ENCODE data around the gene CCL28.
"Not testable (repeated sequence)": the region's sequence is repeated elsewhere in the genome, so short reads cannot be mapped to it uniquely, and the experiment has no call there.

Gene CCL28, protein sequence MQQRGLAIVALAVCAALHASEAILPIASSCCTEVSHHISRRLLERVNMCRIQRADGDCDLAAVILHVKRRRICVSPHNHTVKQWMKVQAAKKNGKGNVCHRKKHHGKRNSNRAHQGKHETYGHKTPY

DNA sequence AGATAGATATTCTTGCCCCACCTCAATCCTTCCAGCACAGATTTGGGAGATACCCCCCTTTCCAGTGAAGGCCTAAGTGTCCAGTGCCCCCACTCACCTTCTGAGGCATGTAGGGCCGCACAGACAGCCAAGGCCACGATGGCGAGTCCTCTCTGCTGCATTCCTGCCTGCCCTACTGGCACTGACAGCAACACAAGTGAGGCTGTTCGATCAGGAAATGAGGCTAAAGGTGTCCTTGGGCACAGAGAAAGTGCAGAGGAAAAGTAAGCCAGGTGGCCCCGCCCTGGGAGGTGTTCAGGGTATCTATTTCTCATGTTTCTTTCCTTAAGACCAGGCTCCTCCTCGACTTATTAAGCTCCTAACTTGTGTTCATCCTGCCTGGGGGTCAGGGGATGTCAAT lies at the start of gene CCL28:
TSS of gene CCL28 (minus strand) at position 236 of the 400 bp plus-strand sequence. CDS start at position 161, 75 bp downstream.
- DNase-seq: no peak

GRCh38 chr5:43461066-43461465 lies 48.9 kb upstream of the CCL28 start:
- DNase-seq: no peak

DNA sequence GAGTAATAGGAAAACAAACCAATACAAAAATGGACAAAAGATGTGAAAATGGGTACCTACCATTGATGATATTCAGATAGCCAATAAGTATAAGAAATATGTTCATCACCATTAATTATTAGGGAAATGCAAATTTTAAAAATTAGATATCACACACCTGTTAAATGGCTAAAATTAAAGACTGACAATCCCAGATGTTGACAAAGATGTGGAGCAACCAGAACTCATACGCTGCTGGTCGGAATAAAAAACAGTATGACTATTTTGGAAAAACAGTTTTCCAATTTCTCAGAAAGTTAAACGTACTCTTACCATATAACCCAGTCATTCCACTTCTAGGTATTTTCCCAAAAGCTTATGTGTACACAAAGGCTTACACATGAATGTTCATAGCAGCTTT lies 44.4 kb upstream of the CCL28 start:
- DNase-seq: no peak

- not testable (repeated sequence) for DNase-seq
Observed at GRCh38 chr5:43441575-43441974, 29.4 kb upstream of the CCL28 start.

GRCh38 chr5:43437062-43437660 lies 25.0 kb upstream of the CCL28 start:
- DNase-seq: no peak

DNA sequence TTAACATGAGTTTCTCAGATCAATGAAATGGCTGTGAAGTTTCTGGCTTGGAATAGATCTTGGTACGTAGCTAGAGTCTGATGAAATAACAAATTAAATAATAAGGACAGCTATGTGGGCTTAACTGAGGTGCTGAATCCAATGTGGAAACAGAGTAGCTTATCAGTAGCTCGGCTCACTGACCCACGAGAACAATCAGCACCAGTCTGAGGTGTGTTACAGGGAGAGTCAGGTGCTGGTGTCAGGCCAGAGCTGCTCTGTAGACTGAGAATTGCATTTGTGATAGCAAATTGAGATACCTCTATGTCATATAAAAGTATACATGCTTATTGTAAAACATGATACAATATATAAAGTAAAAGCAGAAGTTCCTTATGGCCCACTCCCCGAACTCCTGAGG lies 21.2 kb upstream of the CCL28 start:
- no peak for DNase-seq

DNA sequence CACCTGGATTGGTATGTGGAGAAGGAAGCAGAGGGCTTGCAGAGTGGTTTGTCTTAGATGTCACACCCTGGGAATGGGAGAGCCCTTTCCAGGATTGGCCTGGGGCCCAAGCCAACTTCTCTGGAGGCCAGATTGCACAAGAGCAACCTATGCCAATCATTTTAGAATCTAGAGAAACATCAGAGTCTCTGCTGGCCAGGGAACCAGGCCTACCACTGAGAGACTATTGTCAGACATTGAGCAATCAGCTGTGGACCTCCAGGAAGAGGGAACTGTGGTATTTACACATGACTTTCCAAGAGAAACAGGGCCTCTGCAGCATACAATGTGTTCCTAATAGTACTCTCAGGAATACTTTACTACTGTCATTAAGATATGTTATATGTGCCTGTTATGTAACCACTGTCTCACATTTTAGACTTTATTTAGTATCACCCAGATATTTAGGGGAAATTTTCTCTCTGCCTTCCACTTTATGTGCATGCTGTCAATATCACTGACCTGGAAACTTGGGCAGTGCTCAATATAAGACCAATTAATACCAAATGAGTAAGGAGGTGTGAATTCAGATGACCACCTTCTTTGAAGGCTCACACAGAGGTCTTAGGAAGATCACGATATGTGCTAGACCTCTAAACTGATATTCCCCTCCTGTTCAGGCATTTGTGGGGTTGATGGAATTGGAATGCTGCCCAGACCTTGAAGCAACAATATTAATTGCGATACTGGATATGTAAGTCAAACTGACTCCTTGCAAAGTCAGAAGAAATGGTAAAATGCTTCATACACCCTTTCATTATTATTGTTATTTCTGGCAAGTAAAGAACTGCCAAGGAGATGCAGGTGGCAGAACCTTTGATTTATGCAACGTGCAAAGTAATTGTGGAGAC lies 20.5 kb upstream of the CCL28 start:
- DNase-seq: no peak

GRCh38 chr5:43429706-43430105 lies 17.5 kb upstream of the CCL28 start:
- DNase-seq: no peak

DNA sequence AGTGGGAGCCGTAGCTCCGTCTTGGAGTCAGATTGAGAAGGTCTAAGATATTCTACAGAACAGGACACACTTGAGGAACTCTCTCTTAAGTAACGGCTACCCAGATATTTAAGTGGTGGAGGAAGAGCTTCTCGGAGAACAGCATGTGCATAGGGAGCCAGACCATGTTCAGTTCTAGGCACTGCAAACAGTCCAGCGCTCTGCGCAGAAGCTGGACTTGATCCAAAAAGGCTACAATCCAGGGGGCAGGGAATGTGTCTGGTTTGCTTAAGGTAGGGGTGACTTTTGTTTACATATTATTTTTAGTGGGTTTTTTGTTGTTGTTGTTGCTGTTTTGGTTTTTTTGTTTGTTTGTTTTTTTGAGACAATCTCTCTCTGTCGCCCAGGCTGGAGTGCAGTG lies 16.8 kb upstream of the CCL28 start:
- DNase-seq: no peak

GRCh38 chr5:43427306-43427705 lies 15.1 kb upstream of the CCL28 start:
- DNase-seq: no peak

GRCh38 chr5:43425983-43426382 lies 13.8 kb upstream of the CCL28 start:
- no peak for DNase-seq

- DNase-seq: not testable (repeated sequence)
Observed at GRCh38 chr5:43423086-43423485, 10.9 kb upstream of the CCL28 start.

- no peak for DNase-seq
Observed at GRCh38 chr5:43422143-43422542, 10.0 kb upstream of the CCL28 start.

DNA sequence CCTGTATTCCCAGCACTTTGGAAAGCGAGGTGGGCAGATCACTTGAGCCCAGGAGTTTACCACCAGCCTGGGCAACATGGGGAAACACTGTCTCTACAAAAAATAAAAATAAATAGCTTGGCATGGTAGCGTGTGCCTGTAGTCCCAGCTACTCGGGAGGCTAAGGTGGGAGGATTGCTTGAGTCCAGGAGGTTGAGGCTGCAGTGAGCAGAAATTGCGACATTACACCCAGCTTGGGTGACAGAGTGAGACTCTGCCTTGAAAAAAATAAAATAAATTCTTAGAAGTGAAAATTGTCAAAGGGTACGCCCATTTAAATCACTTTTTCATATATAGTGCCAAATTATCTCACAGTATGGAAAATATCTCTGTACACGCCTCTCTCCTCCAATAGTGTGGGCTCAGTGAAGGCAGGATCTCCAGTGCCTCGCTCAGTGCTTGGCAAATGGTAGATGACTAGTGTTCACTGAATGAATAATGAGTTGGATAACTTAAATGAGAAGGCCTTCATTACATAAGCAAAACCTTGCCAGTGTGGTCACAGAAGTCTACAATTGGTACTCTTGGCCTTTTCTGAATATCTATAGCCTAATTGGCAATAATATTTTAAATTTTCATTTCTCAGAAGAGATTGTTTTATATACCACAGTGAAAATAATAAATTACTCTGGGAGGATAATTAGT lies 9.4 kb upstream of the CCL28 start:
- no peak for DNase-seq

- no peak for DNase-seq
Observed at GRCh38 chr5:43420241-43420640, 8.1 kb upstream of the CCL28 start.

DNA sequence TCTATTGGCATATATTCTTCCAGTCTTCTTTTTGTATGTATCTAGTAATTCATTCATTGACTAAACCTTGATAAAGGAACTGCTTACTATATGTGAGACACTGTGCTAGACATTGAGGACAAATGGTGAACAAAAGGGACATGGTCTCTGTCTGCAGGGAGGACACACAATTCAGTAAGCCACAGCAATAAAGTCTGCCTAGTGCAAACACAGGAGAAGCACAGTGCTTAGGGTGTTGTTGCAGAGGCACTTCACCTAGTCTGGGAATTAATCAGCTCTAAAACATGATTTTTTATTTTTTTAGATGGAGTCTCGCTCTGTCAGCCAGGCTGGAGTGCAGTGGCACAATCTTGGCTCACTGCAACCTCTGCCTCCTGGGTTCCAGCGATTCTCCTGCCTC lies 6.4 kb upstream of the CCL28 start:
- DNase-seq: no peak

- no peak for DNase-seq
Observed at GRCh38 chr5:43416803-43417394, 4.7 kb upstream of the CCL28 start.

GRCh38 chr5:43415935-43416802 lies 4.0 kb upstream of the CCL28 start:
- no peak for DNase-seq

- no peak for DNase-seq
Observed at GRCh38 chr5:43413966-43414365, 1.8 kb upstream of the CCL28 start.

GRCh38 chr5:43412644-43413043 lies 453 bp upstream of the CCL28 start:
- DNase-seq: no peak

- no peak for DNase-seq
Observed at GRCh38 chr5:43411495-43411894, 696 bp downstream of the CCL28 start.

GRCh38 chr5:43410414-43410813 lies 1.8 kb downstream of the CCL28 start:
- no peak for DNase-seq

All from RPMI8226 (cell line).